Stimulated activated CD8-positive, alpha-beta memory T cell treated with anti-CD3 and anti-CD28 coated beads, Interleukin-4, amount 100 ng/mL, for 24 hours (primary cell): ENCODE measurements around the gene ANKRD11.
"Not testable (repeated sequence)": the region's sequence is repeated elsewhere in the genome, so short reads cannot be mapped to it uniquely, and the experiment has no call there.

ENCODE experiments used
- DNase-seq: peaks from one replicate; pipeline ENCODE4 v3.0.0-alpha.2; 2020; ENCODE audit warnings: low read depth

The ANKRD11 gene

DNA sequence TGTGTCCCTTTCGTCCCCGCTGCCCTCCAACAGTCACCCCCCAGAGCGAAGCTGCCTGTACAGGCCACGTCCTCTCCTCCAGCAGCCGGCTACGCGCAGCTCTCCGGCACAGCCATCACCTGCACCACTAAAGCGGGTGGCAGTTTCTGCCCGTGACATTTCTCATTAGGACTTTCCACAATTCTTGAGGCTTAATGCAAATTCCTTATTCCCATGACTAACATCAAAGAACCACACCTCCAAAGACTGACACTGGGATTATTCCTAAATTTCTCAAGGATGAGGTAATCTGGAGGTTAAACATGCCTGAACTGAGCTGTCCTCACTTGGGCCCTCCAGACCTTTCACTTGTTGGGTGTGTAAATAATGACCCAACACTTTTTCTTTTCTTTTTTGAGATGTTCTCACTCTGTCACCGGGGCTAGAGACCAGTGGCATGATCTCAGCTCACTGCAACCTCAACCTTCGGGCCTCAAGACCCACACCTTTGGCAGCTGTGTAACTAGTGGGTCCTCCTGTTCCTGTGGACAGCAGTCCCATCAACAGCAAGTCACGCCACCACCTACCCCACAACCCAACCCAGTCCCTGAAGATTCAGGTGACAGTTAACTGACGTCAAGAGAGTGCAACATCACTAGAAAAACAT, 11.7 kb downstream of the ANKRD11 start:
- no peak for DNase-seq

DNA sequence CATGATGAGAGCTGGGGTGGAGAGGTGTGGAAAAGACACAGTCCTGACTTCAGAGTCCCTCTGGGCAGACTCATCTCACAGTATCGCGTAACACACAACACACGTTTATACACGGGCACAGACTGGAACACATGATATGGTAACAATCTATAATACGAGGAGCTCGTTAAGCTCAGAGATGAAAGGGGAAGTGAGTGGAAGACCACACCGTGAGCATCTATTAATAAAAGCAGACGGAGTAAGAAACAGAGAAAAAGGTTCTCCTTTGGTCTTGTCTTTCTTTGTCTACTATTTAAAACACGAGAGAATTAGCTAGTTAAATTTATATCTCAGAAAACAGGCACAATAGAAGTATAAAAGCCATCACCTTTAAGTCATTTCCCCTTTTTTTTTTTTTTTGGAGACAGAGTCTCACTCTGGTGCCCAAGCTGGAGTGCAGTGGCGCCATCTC, 13.5 kb downstream of the ANKRD11 start:
- DNase-seq = no peak

DNA sequence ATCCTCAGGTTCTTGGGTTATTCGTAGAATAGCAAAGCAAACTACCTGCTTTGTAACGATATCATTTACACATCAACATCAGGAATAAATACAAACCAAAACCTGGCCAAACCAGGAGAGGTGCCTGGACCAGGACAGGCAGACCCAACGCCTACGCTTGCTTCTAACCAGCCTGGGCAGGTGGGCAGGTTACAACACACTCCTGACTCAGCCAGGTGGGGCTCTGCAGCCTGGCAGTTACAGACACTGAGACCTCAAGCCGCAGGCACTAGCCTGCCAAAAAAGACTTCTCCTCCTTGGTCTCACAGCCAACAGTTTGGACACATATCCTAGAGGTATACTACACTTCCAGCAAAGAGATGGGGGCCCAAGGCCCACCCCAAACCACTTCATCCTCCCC, 14.0 kb downstream of the ANKRD11 start:
- no peak for DNase-seq

DNA sequence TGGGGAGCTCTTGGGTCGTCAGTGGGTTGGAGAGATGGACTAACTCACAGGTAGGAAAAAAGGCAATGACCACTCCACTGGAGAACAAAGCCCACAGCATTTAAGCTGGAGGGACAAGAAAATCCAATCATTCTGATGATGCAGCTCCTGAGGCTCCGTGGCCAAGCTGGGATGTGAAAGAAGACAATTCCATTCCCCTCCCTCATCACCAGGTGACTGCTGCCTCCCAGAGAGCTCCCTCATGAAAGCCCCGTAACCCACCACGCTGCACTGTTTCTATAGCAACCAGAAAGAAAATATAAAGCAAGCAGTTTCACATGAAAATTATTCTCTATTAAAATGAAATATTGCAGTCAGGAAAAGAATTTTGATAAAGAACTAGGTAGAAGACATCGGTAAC, 15.2 kb downstream of the ANKRD11 start:
- DNase-seq = no peak

DNA sequence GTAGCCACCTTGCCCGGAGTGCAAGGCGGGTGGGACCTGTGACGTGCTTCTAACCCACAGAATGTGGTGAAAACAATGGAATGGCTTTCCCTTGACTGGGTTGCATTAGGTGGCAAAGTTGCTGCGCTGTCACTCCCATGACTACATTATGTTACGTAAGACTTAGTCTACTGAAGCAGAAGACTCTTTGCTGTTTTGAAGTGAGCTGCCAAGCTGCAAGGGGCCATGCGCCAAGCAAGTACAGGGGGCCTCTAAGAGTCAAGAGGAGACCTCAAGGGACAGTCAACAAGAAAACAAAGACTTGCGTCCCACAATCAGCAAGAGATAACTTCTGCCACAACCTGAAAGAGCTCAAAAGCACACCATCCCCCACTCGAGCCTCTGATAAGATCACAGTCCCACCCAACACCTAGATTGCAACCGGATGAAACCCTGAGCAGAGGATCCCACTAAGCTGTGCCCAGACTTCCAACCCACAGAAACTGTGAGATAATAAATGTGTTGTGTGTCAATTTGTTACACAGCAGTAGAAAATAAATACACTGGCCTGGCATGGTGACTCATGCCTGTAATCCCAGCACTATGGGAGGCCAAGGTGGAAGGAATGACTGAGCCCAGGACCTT, 16.5 kb downstream of the ANKRD11 start:
- no peak for DNase-seq

DNA sequence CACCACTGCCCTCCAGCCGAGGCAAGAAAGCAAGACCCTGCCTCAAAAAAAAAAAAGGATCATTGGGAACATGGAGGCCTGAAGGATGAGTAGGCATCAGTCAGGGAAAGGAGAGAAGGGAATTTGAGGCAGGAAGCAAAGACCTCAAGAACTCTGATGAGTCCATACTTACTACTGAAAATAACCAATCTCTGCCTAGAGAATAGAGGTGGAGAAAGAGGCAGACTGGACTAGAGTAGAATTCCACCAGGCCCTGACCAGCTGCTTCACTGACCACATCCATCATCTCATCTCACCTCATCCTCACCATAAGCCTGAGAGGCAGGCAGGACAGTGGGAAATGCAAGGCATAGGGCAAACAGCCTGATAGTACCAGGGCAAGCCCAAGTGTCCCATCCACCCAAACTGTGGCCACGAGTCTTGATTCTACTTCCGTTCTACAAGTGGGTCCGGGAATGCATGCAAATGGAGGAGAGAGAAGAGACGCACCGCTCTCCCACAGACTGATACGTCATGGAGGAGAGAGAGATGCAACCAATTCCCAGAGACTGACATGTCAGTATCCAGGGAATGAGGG, 17.1 kb downstream of the ANKRD11 start:
- no peak for DNase-seq

DNA sequence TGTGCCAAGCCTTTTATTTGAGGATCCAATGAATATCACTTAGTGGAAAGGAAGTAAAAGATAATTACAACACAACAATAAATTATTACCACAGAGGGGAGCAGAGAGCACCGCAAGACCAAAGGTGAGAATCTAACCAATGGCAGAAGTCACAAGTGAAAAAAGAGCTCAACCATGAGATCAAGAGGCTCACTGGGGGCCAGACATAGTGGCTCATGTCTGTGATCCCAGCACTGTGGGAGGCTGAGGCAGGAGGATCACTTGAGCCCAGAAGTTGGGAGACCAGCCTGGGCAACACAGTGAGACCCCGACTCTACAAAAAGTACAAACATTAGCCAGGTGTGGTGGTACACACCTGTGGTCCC, 17.7 kb downstream of the ANKRD11 start:
- no peak for DNase-seq

DNA sequence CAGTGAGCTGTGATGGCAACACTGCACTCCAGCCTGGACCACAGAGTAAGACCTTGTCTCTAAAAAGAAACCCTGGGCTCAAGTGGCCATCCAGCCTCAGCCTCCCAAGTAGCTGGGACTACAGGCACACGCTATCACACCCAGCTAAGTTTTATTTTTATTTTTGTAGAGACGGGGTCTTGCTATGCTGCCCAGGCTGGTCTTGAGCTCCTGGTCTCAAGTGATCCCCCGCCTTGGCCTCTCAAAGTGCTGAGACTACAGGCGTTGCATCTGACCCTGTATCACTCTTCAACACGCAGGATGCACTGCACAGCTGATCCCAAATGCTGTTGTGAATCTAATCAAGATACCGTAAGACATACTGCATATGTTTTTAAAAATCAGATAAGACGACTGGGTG, 23.0 kb downstream of the ANKRD11 start:
- DNase-seq = no peak

DNA sequence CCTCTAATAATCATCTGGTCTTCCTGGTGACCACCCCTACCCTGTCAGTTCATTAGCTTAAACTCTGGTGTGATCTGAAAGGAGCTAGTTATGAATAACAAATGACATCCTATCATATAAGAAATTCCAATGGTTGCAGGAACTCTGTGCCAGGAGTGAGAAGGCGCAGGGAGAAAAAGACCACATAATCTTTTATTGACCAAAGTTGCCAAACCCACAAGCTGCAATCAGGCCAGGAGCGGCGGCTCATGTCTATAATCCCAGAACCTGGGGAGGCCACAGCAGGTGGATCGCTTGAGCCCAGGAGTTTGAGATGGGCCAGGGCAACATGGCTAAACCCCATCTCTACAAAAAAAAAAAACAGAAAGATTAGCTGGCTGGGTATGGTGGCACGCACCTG, 23.4 kb downstream of the ANKRD11 start:
- no peak for DNase-seq

DNA sequence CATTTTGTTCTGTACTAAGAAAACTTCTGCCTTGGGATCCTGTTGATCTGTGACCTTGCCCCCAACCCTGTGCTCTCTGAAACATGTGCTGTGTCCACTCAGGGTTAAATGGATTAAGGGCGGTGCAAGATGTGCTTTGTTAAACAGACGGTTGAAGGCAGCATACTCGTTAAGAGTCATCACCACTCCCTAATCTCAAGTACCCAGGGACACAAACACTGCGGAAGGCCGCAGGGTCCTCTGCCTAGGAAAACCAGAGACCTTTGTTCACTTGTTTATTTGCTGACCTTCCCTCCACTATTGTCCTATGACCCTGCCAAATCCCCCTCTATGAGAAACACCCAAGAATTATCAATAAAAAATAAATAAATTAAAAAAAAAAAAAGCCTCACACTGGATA, 27.0 kb downstream of the ANKRD11 start:
- not testable (repeated sequence) for DNase-seq

DNA sequence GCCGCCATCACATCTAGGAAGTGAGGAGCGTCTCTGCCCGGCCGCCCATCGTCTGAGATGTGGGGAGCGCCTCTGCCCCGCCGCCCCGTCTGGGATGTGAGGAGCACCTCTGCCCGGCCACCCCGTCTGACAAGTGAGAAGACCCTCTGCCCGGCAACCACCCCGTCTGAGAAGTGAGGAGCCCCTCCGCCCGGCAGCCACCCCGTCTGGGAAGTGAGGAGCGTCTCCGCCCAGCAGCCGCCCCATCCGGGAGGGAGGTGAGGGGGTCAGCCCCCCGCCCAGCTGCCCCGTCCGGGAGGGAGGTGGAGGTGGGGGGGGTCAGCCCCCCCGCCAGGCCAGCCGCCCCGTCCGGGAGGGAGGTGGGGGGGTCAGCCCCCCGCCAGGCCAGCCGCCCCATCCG, 27.7 kb downstream of the ANKRD11 start:
- not testable (repeated sequence) for DNase-seq

DNA sequence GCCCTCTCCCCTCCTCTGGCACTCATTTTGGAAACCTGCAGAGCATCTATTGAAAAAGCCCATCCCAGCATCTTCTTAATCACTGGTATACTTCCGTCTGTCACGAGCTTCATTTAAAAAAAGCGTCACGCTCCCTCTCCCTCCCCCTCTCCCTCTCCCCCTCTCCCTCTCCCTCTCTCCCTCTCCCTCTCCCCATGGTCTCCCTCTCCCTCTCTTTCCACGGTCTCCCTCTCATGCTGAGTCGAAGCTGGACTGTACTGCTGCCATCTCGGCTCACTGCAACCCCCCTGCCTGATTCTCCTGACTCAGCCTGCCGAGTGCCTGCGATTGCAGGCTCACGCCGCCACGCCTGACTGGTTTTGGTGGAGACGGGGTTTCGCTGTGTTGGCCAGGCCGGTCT, 28.5 kb downstream of the ANKRD11 start:
- not testable (repeated sequence) for DNase-seq

DNA sequence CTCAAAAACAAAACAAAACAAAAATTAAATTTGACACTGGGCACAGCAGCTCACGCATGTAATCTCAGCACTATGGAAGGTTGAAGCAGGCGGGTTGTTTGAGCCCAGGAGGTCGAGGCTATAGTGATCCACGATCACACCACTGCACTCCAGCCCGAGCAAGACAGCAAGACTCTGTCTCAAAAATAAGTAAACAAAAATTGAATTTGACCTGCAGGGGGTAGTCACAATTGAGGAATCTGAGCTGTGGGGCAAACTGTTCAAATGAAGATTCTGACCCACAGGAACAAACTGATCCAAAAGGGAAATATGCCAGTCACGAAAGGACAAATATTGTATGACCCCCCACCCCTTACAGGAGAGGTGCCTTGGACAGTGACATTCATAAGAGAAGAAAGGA, 29.8 kb downstream of the ANKRD11 start:
- DNase-seq = no peak

DNA sequence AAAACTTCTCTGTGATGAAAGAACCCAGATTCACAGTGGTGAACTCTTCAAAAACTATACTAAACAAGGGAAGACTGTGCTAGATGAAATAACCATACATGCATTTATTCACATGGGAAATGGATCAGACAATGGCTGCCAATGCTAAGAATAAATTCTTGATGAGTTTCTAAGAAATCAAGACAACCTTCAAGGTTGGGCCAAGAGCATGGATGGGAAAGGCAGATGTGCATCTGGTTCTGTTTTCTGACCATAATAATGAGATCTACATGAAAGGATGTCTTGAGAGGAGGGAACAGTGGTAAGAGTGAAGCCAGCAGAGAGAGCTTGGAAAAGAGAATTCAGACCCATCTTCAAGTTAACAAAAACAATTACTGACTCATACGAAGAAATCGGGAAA, 31.4 kb downstream of the ANKRD11 start:
- no peak for DNase-seq

DNA sequence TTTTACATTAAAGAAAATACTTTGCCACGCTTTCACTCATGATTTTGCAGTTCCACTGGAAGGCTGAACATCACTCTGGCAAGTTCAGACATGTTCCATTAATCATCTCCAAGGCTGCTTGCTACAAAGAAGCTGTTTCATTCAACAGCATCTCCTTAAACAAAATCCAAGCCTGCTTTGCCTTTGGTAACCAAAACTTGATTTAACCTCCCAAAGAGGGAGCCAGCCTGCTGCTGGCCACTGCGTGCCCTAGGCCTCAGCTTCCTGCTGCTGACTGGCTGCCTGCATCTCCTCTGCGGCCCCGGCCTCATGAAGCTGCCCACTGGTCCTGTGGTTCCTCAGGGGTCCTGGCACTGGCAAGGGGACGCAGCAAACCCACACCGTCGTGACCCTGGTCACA, 31.8 kb downstream of the ANKRD11 start:
- no peak for DNase-seq

DNA sequence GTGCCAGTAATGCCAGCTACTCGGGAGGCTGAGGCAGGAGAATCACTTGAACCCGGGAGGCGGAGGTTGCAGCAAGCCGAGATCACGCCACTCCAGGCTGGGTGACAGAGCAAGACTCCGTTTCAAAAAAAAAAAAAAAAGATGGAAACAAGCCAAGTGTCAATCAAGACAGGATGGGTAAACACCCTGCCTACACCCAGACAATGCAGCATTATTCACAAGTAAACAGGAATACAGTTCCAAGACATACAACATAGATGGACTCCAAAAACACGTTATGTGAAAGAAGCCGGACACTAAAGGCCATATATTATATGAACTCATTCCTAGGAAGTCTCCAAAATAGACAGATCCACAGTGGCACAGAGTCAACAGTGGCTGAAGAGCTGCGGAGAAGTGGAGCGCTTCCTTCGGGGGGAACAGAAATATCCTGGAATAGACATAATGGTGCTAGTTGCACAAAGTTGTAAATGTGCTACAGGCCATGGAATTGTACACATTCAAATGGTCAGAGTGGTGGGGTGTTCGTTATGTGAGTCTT, 33.9 kb downstream of the ANKRD11 start:
- DNase-seq = no peak

DNA sequence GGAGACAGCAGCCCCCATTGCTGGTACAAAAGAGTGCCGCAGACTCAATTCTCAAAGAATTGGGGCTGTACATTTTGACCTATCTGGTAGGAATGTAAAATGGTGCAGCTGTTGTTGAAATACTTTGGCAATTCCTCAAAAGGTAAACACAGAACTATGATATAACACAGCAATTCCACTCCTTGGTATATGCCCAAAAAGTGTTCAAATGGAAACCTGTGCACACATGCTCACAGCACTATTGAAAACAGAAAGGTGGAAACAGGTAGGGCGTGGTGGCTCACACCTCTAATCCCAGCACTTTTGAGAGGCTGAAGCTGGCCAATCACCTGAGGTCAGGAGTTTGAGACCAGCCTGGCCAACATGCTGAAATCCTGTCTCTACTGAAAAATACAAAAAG, 34.7 kb downstream of the ANKRD11 start:
- no peak for DNase-seq

DNA sequence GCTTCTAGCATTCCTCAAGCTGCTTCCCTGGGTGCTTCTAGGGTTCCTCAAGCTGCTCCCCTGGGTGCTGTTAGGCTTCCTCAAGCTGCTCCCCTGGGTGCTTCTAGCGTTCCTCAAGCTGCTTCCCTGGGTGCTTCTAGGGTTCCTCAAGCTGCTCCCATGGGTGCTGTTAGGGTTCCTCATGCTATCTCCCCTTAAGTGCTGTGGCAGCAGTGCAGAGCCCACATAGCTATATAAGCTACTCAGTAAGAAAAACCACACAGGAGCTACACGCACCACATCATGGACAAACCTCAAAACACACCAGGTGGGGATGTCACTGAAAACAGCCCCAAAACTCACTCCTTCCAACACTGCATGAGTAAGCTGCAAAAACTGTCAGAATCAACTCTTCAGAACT, 35.2 kb downstream of the ANKRD11 start:
- DNase-seq = no peak

DNA sequence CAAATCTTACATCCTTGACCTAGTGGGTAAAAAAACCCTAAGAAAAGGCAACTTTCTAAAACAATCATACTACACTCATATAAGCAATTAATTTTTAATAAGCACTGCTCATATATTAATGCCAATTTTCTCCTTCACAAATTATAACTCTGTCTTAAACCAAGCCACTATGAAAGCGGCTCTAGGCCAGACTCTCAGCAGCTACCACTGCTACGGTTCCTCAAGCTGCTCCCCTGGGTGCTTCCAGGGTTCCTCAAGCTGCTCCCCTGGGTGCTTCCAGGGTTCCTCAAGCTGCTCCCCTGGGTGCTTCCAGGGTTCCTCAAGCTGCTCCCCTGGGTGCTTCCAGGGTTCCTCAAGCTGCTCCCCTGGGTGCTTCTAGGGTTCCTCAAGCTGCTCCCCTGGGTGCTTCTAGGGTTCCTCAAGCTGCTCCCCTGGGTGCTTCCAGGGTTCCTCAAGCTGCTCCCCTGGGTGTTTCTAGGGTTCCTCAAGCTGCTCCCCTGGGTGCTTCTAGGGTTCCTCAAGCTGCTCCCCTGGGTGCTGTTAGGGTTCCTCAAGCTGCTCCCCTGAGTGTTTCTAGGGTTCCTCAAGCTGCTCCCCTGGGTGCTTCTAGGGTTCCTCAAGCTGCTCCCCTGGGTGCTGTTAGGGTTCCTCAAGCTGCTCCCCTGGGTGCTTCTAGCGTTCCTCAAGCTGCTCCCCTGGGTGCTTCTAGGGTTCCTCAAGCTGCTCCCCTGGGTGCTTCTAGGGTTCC, 35.8 kb downstream of the ANKRD11 start:
- DNase-seq = not testable (repeated sequence)

DNA sequence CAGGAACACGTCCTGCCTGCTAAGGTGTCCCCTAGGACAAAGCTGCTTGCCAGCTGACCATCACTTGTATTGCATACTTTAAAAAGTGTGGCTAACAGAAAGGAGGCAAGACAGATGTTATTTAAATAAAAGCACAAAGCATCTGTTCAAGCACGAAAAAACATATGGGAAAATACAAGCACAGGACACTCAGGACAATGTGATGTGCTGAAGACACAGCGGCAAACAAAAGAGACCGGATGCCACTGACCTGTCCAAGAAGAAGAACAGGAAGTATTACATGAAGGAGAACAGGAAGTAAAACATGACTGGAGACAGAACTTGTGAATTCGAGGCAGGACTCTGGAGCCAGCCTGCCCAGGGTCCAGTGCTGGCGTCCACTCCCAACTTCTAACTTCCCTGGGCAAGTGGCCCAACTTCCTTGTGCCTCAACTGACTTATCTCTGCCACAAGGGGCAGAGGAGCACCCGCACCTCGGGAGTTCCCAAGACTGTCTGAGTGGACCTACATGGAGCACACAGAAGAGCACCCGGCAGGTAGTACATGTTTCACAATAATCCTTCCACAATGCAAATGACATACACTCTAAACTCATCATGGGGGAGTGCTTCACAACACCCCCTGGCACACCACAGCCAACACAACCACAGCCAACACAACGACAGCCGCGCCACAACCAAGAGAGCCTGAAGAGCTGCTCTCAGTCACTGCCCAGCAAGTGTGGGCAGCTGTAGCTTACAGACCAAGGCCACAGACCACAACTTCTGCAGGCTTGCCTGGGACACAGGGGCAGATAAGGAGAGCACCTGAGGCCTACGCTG, 36.6 kb downstream of the ANKRD11 start:
- DNase-seq = no peak

DNA sequence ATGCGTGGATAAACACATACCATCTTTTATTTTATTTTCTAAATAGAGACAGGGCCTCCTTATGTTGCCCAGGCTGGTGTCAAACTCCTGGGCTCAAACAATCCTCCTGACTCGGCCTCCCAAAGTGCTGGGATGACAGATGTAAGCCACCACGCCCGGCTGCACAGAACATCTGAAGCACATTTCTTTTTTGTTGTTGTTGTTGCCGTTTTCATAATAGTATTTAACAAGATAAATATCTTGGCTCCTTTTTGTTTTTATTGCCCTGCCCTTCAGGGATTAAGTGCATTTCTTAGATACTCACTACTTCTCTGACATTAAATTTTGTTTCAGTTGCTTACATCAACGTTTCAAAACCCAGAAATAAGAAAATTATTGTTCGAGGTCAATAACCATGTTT, 37.4 kb downstream of the ANKRD11 start:
- no peak for DNase-seq

DNA sequence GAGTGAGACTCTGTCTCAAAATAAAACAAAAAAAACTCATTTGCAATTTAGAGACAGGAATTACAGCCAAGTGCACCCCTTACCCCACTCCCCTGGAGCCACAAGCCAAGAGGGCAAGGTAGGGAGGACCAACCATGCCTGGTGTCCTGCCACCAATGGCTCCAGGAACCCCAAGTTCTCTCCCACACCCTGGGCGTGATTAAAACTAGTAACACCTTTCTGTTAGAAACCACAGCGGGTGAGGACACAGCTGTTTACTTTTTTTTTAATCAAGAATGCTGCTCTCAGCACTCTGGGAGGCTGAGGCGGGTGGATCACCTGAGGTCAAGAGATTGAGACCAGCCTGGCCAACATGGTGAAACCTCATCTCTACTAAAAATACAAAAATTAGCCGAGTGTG, 38.1 kb downstream of the ANKRD11 start:
- no peak for DNase-seq
